Mammary epithelial cell (primary cell): ENCODE measurements around the gene PRSS21.

Experiments used
- EZH2 ChIP-seq: IDR thresholded peaks from 2 replicates; pipeline ENCODE4 v1.6.1; 2012; ENCODE audit warnings: low read length, inconsistent platforms, borderline replicate concordance
- TF ChIP-seq, protein P1 (sequence below), 2 donors: IDR thresholded peaks in 1 of 2; conservative IDR thresholded peaks in 1 of 2; 2 replicates each; pipeline ENCODE4 v1.5.1; 2011 to 2012; ENCODE audit warnings: inconsistent platforms in 2 of 2, low read length in 2 of 2, mild to moderate bottlenecking in 2 of 2, control low read depth in 1 of 2, low read depth in 1 of 2; ENCODE audit not compliant: insufficient read depth in 1 of 2; ENCODE audit errors: extremely low read depth in 1 of 2

DNA sequence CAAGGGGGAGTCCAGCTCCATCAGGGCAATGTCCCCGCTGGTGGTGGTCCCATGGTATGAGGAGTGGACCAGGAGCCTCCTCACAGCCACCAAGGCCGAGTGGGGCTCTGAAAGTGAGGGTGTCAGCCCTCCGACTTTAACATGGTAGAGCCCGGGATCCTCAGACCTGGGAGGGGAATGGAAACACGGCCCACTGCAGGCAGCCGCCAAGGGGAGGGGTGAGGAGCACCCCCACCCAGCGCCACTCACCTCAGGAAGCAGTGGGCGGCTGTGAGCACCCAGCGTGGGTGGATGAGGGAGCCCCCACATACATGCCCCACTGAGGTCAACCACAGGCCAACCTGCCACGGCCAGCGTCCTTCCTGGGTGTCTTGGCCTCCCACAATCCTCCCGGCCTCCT, 23.9 kb downstream of the PRSS21 start:
- TF ChIP-seq, protein P1, sequence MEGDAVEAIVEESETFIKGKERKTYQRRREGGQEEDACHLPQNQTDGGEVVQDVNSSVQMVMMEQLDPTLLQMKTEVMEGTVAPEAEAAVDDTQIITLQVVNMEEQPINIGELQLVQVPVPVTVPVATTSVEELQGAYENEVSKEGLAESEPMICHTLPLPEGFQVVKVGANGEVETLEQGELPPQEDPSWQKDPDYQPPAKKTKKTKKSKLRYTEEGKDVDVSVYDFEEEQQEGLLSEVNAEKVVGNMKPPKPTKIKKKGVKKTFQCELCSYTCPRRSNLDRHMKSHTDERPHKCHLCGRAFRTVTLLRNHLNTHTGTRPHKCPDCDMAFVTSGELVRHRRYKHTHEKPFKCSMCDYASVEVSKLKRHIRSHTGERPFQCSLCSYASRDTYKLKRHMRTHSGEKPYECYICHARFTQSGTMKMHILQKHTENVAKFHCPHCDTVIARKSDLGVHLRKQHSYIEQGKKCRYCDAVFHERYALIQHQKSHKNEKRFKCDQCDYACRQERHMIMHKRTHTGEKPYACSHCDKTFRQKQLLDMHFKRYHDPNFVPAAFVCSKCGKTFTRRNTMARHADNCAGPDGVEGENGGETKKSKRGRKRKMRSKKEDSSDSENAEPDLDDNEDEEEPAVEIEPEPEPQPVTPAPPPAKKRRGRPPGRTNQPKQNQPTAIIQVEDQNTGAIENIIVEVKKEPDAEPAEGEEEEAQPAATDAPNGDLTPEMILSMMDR (conservative IDR thresholded peaks at IDR 0.05 in 1 of 2, IDR thresholded peaks at IDR 0.05 in 1 of 2; ENCODE audit: extremely low read depth in 1 of 2, insufficient read depth in 1 of 2, low read depth in 1 of 2, low read length in 2 of 2) = no peak
- TF ChIP-seq EZH2 = no peak
